Uterus (tissue), 4 donors: ENCODE data around the gene OR6F1. TPM values are rescaled to one million over a fixed set of nuclear protein-coding genes. Genes with fewer than 3 reads are reported as not detected.

ENCODE experiments used
- DNase-seq, 2 donors: peaks; one replicate each; pipeline ENCODE4 v3.0.0-alpha.2; 2019 to 2020
- H3K27ac ChIP-seq, 2 donors: fragments of 200-600 bp; sonication (generic); 1 replicate in 1 of 2; 2 replicates in 1 of 2; pipeline ENCODE4 v1.5.1; 2016 to 2018
- H3K27me3 ChIP-seq, 2 donors: fragments of 200-600 bp; sonication (generic); one replicate each; pipeline ENCODE4 v1.5.1; 2018 to 2019; ENCODE audit warnings: control low read depth in 1 of 2
- H3K36me3 ChIP-seq, 2 donors: fragments of 200-600 bp; sonication (generic); one replicate each; pipeline ENCODE4 v1.5.1; 2019; ENCODE audit warnings: control low read depth in 1 of 2
- H3K4me1 ChIP-seq, 2 donors: fragments of 200-600 bp; sonication (generic); one replicate each; pipeline ENCODE4 v1.5.1; 2018 to 2019; ENCODE audit warnings: control low read depth in 1 of 2
- H3K4me3 ChIP-seq, 2 donors: fragments of 200-600 bp; sonication (generic); 1 replicate in 1 of 2; 2 replicates in 1 of 2; pipeline ENCODE4 v1.5.1; 2018 to 2019; ENCODE audit warnings: mild to moderate bottlenecking in 1 of 2
- H3K9me3 ChIP-seq, 2 donors: fragments of 200-600 bp; sonication (generic); one replicate each; pipeline ENCODE4 v1.5.1; 2019; ENCODE audit warnings: control low read depth in 1 of 2
- POLR2A ChIP-seq, 2 donors: fragments of 450-650 bp; IDR thresholded peaks; one replicate each; pipeline ENCODE4 v1.6.1; 2016; ENCODE audit warnings: antibody characterized with exemption in 2 of 2, mild to moderate bottlenecking in 1 of 2, moderate library complexity in 1 of 2
- intact Hi-C: fragments of 100-400 bp; cut with DNase I; formaldehyde crosslinking; loops from one replicate; pipeline ENCODE4 v1.15.1; 2023; ENCODE audit warnings: low total_unique reads
- total RNA-seq, 4 donors: library from RNA; depleted of rRNA in 3 of 4; stranded (reverse); fragments of >200 nt in 3 of 4; gene quantifications; one replicate each; pipeline versions ENCODE4 v1.1.0 to v1.2.4, GENCODE V29; 2014 to 2023
- TF ChIP-seq, protein P1 (sequence below), 4 experiments: fragments of 200-600 bp in 2 of 4; fragments of 450-650 bp in 2 of 4; sonication (generic) in 2 of 4; IDR thresholded peaks; one replicate each; pipeline ENCODE4 v1.5.1; 2016 to 2019; ENCODE audit warnings: antibody characterized with exemption in 4 of 4, mild to moderate bottlenecking in 2 of 4, moderate library complexity in 1 of 4
- donor health status: DM: yes; HTN: yes; CAD: no.

OR6F1 gene
- total RNA-seq, 4 donors from 2014 or later = not detected

DNA sequence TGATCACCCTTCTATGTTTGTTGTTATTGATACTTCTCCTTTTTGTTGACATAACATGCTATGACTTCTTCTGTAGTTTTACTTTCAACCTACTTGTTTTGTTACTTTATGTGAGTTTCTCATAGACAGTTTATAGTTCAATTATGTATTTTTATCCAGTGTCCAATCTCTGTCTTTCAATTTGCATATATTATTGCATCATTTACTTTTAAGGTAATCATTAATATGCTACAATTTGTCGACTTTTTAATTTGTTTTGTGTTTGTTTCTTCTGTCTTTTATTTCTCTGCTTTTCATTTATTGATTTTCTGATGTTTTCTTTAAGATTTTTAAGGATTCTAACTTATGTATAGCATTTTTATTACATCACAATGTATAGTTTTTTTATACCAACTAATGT is 47.2 kb downstream of the OR6F1 start:
- intact Hi-C loops = no loop called here
- H3K4me1 ChIP-seq = no peaks in the 10 kb centered on the region
- H3K9me3 ChIP-seq = no peaks in the 10 kb centered on the region
- H3K27ac ChIP-seq = no peak overlapping the region
- H3K36me3 ChIP-seq = no peaks in the 10 kb centered on the region
- H3K4me3 ChIP-seq = no peak overlapping the region
- no peak for DNase-seq
- no peaks in the 10 kb centered on the region for H3K27me3 ChIP-seq
- TF ChIP-seq, protein P1, sequence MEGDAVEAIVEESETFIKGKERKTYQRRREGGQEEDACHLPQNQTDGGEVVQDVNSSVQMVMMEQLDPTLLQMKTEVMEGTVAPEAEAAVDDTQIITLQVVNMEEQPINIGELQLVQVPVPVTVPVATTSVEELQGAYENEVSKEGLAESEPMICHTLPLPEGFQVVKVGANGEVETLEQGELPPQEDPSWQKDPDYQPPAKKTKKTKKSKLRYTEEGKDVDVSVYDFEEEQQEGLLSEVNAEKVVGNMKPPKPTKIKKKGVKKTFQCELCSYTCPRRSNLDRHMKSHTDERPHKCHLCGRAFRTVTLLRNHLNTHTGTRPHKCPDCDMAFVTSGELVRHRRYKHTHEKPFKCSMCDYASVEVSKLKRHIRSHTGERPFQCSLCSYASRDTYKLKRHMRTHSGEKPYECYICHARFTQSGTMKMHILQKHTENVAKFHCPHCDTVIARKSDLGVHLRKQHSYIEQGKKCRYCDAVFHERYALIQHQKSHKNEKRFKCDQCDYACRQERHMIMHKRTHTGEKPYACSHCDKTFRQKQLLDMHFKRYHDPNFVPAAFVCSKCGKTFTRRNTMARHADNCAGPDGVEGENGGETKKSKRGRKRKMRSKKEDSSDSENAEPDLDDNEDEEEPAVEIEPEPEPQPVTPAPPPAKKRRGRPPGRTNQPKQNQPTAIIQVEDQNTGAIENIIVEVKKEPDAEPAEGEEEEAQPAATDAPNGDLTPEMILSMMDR (IDR thresholded peaks at IDR 0.05) = no peak
- TF ChIP-seq POLR2A (IDR thresholded peaks at IDR 0.05) = no peak

Other genes with a start within 250 kb of the OR6F1 start
- under 1 TPM in 1 of 4 donors, not detected in 3; 0.07 TPM for gene OR2C3, start 180.2 kb downstream of the OR6F1 start, total RNA-seq
- gene GCSAML, start 167.5 kb downstream of the OR6F1 start, total RNA-seq = 1 to 10 TPM in 2 of 4 donors, under 1 TPM in 1, not detected in 1; 0.21 to 1.5 (median 1.0) TPM
- gene OR2G2, start 128.3 kb downstream of the OR6F1 start, total RNA-seq = not detected
- not detected for gene OR2G3, start 111.1 kb downstream of the OR6F1 start, total RNA-seq
- gene OR13G1, start 36.9 kb downstream of the OR6F1 start, total RNA-seq = not detected
- gene OR14K1, start 22.0 kb upstream of the OR6F1 start, total RNA-seq = not detected
- not detected for gene OR14A2, start 31.5 kb upstream of the OR6F1 start, total RNA-seq
- gene OR1C1, start 43.9 kb upstream of the OR6F1 start, total RNA-seq = not detected
- not detected for gene OR14A16, start 107.5 kb upstream of the OR6F1 start, total RNA-seq
- not detected for gene OR11L1, start 125.2 kb upstream of the OR6F1 start, total RNA-seq
- gene TRIM58, start 140.5 kb upstream of the OR6F1 start, total RNA-seq = 10 to 100 TPM in 1 of 4 donors, 1 to 10 TPM in 2, under 1 TPM in 1; 0.88 to 10.3 (median 2.1) TPM
- under 1 TPM in 1 of 4 donors, not detected in 3; 0.49 TPM for gene OR2W3, start 178.9 kb upstream of the OR6F1 start, total RNA-seq
- gene OR2T8, start 203.6 kb upstream of the OR6F1 start, total RNA-seq = under 1 TPM in 1 of 4 donors, not detected in 3; 0.40 TPM
- gene OR2AJ1, start 208.2 kb upstream of the OR6F1 start, total RNA-seq = not detected
- not detected for gene OR2L8, start 232.2 kb upstream of the OR6F1 start, total RNA-seq
- not detected for gene OR2AK2, start 248.6 kb upstream of the OR6F1 start, total RNA-seq